Right renal pelvis (tissue), 4 donors: ENCODE data around the gene TMEM247. TPM values are rescaled to one million over a fixed set of nuclear protein-coding genes. Genes with fewer than 3 reads are reported as not detected.

Experiments
- DNase-seq, 4 donors: peaks; one replicate each; pipeline ENCODE4 v3.0.0-alpha.2; 2013; ENCODE audit warnings: low read depth in 4 of 4, low spot score in 3 of 4, missing footprints in 1 of 4
- polyA plus RNA-seq, 4 donors: library from polyadenylated mRNA; unstranded; fragments of 120-200 nt; gene quantifications; one replicate each; pipeline ENCODE4 v1.2.1, GENCODE V29; 2013; ENCODE audit not compliant: insufficient read length in 4 of 4

The TMEM247 gene
- polyA plus RNA-seq, 4 donors, result not detected

DNA sequence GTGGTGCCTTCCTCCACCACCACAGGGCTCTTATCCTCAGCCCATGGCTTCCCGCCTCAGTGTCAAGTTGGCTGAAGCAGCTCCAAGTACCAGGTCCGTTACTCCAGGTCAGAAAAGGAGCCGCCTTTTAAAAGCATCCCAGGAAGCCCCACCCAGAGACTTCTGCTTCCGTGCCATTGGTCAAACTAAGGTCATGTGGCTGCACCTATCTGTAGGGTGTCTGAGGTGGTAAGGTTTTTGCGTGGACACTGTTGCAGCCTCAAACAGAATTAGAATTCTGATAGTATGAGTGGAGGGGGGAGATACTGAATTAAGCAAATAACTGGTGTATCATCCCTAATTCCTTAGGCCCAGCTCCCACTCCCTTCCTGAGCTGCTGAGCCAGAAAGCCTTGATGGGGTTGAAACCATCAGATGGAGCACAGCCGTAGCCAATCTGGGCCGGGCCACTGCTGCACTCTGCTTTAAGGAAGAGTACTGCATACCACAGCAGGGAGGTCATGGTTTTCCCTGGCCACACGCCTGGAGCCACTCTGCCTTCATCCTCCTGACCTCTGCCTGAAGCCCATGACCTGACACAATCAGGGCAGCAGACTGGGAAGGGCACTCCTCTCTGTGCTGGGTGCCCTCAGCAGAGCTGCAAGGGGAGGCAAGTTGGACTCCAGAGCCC, 8.4 kb downstream of the TMEM247 start:
- no peak for DNase-seq

DNA sequence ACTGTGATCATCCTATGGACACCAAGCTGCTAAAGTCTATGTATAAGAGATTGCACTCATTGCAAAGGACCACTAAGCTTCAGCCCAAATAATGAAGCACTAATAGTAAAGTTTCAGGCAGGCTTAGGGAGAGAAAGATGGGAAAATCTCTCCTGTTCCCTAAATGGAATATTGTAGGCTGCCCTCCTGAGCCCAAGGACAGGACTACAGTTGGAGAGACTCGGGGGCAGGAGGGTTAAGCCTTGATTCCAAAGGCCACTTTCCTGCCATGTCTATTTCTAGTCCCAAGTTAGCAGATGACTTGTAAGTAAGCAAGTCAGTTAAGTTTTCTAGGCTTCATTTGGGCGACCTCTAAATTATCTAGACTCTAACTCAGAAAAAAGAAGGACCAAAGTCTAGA, 9.0 kb downstream of the TMEM247 start:
- no peak for DNase-seq

DNA sequence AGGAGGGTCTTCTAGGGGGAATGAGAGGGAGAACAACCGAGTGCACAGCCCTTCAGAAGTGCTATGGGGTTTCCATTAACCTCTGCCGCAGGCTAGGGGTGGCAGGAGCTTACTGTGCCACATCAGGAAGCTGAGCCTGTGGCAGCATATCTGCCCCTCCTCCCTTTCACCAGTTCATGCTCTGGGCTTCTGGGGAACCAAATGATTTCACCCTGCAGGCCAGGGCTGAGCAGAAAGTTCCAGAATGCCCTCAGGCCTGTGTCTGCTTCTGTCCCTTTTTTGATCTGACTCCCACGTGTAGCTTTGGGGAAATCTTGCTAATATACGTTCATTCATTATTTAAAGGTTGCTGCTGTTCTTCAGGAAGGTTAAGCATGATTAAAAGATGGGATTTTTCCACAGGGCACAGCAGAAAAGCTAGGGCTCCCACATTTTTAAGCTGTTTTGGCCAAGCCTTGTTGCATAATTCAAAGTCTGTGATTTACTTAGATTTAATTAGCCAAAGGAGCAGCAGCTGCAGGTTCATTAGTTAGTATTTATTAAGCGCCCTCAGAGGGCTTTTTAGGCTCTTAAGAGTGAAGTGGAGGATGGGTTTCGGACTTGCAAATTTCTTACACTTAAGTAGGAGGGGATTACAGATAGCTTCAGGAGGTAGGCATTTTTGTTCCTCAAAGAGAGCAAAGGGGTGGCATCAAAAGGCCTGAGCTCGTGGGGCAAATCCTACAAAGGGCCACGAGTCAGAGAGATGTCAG, 10.2 kb downstream of the TMEM247 start:
- DNase-seq, result no peak

DNA sequence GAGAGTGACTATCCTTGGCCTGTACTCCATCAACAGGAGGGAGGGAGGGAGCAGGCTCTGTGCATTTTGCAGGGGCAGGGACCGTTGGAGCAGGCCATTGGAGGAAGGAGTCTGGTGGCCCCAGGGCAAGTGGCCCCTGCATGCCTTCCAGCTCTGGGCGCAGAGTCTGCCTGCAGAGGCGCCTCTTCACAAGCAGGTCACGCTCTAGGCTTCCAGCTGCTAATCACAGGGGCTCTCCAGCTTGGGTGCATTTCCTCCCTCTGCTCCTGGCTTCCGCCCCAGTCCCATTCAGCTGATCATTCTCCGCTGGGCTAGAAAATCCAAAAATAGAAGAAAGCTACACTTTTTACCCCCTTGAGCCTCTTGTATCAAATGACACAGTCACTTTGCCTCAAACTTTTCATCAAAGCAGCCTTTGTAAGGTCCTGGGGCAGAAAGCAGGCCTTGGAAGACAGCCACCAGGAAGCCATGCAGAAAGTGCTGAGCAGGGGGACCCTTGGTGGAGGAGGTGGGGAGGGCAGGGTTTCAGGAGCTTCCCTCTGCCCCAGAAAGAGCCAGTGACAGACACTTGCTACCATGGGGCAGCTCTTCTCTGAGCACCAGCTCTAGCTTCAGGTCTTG, 11.3 kb downstream of the TMEM247 start:
- peak; percentile 21 to 63 (median 32) for DNase-seq

DNA sequence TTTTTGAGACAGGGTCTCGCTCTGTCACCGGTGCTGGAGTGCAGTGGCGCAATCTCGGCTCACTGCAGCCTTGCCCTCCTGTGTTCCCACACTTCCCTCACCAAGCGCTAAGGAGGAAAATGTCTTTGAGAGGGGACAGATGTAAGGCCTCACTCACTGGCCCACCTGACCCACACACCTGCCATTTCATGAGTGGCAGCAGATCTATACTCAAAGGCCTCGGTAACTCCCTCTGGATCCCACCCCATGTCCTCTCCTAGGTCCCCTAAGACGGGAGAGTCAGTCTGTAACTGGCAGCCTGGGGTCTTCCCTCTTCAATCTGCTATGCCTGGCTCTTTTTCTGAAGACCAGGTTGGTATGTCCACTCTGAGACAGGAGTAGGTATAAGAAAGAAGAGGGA, 12.9 kb downstream of the TMEM247 start:
- no peak for DNase-seq

DNA sequence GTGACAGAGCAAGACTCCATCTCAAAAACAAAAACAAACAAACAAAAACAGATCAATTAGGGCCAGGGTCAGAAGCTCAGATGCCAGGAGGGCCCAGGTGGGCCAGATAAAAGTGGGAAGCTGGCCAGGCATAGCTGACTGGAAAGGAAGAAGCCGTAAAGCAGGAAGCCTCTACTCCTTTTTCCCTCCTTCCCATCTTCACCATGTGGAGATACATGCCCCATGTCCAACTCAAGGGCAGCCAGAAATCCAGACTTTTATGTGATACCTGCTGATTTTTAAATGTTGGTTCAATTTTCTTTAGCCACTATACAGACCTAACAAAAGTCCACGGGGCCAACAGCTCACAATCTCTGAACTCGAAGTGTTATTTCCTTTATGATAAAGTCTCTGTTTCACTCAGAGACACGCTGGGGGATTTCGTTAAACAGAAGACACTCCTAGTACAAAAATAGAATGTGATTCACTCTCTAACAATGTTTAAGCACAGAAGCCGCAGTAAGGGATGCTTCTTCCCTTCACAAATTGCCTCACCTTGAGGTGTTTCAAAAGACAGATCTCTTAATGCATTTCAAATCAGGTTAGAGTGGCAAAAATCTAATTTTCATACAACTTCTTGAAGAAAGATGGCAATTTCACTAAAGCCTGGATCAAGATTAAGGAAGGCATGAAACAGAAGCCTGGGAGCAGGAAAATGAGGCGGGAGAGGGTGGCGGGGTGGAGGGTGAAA, 14.0 kb downstream of the TMEM247 start:
- DNase-seq, result no peak

DNA sequence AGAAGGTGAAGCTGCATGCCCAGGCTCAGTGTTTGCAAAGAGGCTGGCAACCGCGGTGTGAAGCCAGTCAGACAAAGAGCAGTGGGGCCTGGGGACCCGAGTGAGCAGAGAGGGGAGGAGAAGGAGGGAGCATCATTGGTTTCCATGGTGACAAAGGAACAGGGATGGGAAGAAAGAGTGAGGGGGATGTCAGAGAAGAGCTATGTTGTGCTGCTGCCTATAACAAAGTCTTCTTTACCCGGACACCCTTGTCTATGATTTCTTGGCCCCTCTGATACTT, 14.5 kb downstream of the TMEM247 start:
- no peak for DNase-seq

DNA sequence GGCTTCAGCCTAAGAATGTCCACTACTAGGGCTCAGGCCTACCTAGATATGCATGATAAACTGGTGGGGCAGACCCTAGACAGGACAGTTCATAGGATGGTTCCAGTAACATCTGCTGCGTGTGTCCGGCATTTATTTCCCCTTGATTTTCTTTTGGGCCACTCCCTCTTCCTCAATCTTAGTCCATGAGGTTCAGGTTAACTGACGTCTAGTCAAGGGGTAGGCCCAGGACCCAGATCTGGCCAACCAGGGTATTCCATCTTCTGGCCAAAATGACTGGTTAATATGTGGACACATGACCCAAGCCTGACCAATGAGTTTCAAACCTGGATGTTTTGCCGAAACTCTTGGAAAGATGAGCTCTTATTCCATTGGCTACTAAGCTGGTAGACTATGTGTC, 15.2 kb downstream of the TMEM247 start:
- DNase-seq, result no peak

DNA sequence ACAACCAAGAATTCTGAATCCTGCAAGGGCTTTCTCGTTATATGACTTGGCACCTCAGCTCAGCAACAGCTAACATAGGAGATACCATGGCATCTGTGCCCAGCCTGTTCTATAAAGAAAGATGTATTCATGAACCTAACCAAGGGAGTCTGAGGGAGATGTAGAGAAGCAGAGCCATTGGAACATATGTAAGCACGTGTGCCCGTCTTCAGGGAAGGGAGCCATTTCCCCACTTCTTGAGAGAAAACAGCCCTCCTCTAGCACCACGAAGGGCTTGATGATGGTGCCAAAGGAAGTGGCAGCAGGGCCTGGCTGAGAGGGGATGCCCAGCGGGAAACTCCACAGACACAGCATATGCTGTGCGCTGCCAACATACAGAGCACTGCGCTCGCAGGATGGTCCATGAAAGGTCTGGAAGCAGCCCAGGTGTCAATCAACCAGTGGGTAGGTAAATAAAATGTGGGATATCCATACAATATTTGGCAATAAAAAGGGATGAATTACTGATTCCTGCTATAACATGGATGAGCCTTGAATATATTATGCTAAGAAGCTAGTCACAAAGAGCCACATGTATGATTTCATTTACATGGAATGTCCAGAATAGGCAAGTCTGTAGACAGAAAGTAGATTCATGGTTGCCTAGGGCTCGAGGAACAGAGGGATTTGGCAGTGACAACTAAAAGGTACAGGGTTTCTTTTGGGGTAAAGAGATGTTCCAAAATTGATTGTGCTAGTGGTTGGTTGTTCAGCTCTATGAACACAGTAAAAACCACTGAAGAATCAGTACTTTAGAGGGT, 16.1 kb downstream of the TMEM247 start:
- DNase-seq, result no peak

DNA sequence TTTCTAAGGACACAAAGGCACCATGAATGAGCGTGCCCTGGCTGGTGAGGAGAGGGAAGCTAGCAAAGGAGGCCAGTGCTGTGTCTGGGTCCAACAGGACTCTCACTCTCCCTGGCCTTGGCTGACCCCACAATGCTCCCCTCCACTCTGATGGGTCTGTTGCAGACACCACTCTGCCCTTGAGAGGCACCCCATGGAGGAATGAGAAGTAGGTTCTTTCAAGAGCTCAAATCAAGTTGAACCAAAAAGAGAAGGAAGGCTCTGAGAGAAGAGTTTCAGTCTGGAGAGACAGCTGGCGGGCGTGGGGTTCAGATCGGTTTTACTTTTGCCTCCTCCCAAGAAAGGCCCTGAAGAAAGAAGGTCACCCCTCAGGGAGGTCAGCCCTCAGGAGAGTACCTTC, 18.4 kb downstream of the TMEM247 start:
- DNase-seq, result no peak

DNA sequence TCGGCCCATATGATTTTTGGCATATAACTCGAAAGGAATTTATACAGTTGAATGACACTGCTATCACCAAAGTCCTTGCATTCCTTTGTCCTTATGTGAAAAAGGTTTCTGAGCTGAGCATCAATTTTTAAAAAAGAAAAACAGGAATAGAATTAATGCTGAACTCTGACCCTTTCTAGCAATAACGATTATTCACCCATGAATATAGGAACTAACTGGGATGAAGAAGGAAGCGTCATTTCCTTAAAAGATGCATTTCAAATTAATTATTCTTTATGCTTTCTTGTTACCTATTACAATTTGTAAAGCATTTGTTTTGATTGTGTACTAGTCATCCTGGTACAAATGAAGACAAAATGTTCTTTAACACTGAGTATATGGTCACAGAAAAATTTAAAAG, 19.3 kb downstream of the TMEM247 start:
- DNase-seq, result no peak

DNA sequence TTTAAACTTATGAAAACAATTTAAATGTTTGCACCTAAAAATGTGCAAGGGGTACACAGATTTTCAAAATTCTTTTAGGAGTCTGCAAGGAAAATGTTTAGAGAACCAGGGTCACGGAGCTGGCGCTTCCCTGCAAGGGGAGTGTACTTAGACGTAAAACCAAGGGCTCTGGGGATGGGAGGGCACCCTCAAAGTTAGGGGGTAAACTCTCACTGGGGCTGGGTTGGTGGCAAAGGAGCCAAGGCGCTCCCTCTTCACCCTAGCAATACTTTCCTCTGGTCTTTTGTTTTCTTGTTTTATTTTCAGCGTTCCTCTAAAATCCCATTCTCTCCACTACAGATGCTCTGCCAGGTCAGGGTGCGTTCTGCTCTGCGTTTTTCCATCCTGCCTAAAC, 20.0 kb downstream of the TMEM247 start:
- DNase-seq, result no peak

DNA sequence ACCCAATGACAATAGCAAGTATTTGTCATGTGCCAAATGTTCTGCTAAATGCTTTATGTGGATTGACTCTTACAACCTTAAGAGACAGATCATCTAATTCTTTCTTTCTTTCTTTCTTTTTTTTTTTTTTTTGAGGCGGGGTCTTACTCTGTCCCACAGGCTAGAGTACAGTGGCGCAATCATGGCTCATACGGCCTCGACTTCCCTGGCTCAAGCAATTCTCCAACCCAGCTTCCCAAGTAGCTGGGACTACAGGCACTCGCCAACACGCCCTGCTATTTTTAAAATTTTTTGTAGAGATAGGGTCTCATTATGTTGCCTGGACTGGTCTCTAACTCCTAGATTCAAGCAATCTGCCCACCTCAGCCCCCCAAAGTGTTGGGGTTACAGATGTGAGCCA, 21.4 kb downstream of the TMEM247 start:
- DNase-seq, result no peak

DNA sequence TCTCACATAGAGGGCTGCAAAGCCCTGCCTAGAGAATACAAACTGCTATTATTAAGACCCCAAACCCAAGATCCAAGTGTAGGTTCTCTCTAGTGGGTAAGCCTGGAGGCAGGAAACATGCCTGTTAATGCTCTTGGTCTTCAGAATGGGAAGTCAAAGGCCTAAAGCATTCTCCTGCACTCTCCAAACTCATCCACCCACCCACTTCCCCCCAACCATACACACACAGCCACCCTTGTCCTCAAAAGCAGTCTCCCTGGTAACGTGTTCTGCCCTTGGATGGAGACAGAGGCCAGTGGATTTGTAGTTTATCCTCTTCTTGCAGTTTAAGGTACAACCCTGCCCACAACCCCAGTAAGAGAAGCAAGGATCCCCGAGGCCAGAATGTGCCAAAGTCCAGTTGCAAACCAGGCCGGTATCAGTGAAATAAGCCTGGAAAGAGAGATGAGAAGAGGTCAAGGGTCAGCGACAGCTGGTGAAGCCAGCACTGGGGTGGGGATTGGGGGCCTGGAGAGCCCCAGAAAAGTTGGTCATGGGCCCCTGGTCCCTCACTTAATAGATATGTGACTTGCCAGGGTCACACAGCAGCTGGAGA, 23.0 kb downstream of the TMEM247 start:
- DNase-seq, result no peak

DNA sequence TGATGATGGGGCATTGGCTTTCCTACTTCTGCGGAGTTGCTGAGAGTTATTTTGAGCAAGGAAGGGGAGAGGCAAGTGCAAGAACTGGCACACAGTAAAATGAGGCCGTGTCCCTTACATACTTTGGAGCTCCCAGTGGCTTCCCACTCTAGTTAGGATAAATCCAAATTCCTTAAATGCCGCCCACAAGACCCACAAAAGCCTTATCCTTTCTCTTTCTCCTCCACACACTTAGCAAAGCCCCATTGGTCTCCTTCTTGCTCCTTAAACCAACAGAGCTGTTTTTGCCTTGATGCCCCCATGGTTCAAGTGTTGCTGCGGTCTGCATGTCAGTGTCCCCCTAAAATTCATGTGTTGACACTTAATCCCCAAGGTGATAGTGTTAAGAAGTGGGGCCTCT, 24.3 kb downstream of the TMEM247 start:
- no peak for DNase-seq

DNA sequence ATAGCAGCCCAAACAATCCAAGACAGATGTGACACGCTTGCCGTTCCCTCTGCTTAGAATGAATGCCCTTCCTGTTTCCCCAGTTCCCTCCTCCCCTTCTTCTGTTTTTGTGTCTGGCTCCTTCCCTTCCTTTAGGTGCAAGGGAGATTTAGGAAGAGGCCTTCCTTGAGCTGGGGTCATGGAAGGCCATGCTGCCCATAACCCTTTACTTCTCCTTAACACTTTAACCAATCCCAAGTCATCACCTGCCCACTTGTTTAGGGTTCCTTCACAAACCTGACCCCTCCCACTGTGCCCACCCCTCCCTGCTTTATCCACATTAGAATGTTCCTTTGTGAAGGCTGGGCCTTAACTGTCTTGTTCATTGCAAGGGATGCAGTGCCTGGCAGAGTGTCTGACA, 24.9 kb downstream of the TMEM247 start:
- no peak for DNase-seq

DNA sequence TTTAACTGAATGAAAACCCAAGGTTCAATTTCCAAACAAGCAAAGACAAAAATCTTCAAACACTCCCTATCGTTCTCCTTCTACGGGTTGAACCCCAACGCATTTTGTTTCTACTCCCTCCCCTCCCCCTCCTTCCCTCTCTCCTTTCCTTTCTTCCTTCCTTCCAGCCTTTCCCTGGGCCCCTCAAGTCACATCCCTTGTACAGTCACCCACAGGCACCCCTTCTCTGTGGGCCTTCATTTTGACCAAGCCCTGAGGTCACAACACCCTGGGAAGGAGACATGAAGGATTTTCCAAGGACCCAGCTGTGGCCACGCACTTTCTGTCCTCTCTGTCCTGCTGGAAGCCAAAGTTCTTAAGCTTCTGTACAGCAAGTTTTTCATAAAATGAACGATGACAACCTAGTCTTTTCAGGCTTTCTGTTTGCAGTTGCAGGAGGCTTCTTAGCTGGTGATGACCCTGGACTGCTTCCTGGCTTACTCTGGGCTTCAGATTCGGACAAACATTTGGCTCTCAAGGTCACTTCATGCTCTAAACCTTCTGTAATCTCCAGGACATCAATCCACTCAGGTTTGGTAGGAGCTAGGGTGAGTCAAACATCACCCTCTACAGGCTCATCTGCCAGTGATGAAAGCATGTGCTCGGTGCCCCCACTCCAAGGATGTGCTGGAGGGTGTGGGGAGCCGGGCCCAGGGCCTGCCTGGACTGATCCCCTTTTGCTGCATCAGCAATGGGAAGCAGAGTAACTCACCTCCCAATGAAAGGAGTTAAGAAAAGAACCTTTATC, 25.5 kb downstream of the TMEM247 start:
- no peak for DNase-seq

DNA sequence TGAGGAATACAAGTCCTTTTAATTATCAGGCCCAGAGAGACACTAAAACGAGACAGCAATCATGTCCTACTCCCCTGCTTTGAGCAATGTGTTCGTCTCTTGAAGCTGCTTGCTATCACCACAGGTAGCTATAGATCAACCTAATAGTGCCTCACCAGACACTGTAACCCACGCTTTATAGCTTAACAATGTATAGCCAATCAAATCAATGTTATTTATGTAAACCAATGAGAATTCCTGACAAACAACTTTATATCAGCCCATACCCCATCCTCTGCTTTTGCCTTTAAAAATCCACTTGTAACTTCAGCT, 26.1 kb downstream of the TMEM247 start:
- no peak for DNase-seq

DNA sequence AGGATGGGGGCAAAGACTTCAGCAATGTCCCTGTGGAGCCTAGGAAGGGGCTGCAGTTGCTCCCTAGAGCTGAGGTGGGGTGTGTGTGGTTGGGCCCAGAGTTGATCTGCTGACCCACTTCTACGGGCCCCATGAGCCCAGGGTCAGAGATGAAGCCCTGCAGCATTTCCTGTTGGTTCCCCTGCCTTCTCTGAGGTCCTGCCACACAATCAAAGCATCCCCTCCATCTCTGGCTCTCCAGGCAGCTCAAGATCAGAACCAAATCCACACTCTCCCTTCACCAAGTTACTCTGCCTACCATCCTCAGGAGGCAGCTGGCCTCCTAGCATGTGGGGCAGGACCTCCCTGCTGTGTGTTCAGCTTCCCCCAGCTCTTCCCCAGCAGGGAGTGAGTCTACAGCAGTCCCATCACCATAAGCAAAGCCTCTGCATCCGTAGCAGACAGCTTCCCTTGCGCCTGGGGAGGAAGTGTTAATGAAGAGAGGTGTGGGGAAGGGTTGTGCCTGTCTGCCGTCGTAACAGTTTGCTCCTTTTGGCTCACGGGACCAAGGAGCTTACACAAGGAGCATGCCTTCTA, 26.9 kb downstream of the TMEM247 start:
- DNase-seq, result no peak
